ENCODE measurements around the gene SLC6A17. TPM values are rescaled to one million over a fixed set of nuclear protein-coding genes. Genes with fewer than 3 reads are reported as not detected.

SLC6A17 gene
- total RNA-seq, 4 donors from 2014 or later = under 0.01 to 1.7 (median 0.91) TPM

DNA sequence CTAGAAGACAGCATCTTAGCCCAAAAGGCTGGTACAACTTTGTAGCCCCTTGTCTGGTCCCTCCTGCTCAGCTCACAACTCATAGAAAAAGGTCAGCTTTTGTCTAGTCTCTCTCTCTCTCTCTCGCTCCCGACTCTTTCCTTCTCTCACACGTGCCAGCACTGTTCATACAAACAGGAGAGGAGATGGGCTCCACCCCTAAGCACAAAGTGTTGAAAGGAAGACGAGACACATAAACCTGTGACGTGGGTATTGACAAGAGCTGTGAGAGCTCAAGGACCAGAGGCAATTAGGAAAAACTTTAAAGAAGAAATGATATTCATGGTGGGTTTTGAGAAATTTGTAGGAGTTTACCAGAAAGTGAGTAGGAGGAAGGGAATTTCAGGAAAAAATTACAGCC is 36.3 kb downstream of the SLC6A17 start:
- TF ChIP-seq EP300 (IDR thresholded peaks at IDR 0.05) (no peak), POLR2AphosphoS5 (IDR thresholded peaks at IDR 0.05) (no peak), POLR2A (IDR thresholded peaks at IDR 0.05) (no peak)
- TF ChIP-seq, protein P1, sequence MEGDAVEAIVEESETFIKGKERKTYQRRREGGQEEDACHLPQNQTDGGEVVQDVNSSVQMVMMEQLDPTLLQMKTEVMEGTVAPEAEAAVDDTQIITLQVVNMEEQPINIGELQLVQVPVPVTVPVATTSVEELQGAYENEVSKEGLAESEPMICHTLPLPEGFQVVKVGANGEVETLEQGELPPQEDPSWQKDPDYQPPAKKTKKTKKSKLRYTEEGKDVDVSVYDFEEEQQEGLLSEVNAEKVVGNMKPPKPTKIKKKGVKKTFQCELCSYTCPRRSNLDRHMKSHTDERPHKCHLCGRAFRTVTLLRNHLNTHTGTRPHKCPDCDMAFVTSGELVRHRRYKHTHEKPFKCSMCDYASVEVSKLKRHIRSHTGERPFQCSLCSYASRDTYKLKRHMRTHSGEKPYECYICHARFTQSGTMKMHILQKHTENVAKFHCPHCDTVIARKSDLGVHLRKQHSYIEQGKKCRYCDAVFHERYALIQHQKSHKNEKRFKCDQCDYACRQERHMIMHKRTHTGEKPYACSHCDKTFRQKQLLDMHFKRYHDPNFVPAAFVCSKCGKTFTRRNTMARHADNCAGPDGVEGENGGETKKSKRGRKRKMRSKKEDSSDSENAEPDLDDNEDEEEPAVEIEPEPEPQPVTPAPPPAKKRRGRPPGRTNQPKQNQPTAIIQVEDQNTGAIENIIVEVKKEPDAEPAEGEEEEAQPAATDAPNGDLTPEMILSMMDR (IDR thresholded peaks at IDR 0.05) = no peak
- Histone ChIP-seq H3K36me3 (no peaks in the 10 kb centered on the region), H3K27ac (peak overlapping the region; percentile 60 to 83 (median 72)), H3K4me3 (no peak overlapping the region), H3K9me3 (no peaks in the 10 kb centered on the region), H3K4me1 (peaks cover 0 to 54% (median 27%) of the 10 kb centered on the region in 3 donors), H3K27me3 (no peaks in the 10 kb centered on the region)
- no peak for ATAC-seq
- 16 to 21% methylated on average over 2 to 4 of the region's 5 CpGs for WGBS, 2 donors (ENCODE audit: low coverage in 1 of 2)

DNA sequence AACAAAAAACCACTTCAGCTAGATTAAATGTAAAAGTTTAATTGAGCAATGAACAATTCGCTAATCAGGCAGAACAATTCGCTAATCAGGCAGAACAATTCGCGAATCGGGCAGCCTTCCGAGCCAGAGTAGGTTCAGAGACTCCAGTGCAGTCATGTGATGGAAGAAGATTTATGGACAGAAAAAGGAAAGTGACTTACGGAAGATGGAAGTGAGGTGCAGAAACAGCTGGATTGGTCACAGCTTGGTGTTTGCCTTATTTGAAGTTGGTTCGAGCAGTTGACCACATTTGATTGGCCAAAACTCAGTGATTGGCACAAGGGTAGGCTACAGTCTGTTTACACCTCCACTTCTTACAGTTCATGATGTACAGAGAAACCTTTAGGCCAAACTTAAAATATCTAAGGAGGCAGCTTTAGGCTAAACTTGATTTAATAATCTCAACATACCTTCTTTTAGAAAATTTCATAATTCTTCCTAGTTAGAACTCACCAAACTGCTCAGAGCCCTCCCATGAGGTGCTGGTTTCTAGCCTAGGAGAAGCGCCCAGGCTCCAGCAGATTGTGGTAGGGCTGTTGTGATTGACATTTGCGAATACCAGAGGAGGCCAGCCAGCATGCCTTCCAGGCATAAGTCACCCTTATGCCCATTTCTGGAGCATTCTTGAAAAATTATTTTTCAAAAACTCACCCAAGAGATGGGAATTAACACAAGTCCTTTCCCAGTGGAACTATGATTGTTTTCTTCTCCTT is 37.0 kb downstream of the SLC6A17 start:
- Histone ChIP-seq H3K4me3 (no peak overlapping the region), H3K9me3 (no peaks in the 10 kb centered on the region), H3K36me3 (no peaks in the 10 kb centered on the region), H3K4me1 (peaks cover 0 to 54% (median 27%) of the 10 kb centered on the region in 3 donors), H3K27me3 (no peaks in the 10 kb centered on the region), H3K27ac (peak overlapping the region; percentile 61 to 83 (median 72))
- 26 to 54% methylated on average over 4 to 10 of the region's 10 CpGs for WGBS, 2 donors (ENCODE audit: low coverage in 1 of 2)
- no peak for TF ChIP-seq EP300 (IDR thresholded peaks at IDR 0.05)
- peak; percentile 52 for TF ChIP-seq POLR2AphosphoS5 (IDR thresholded peaks at IDR 0.05)
- ATAC-seq = peak; percentile 84

DNA sequence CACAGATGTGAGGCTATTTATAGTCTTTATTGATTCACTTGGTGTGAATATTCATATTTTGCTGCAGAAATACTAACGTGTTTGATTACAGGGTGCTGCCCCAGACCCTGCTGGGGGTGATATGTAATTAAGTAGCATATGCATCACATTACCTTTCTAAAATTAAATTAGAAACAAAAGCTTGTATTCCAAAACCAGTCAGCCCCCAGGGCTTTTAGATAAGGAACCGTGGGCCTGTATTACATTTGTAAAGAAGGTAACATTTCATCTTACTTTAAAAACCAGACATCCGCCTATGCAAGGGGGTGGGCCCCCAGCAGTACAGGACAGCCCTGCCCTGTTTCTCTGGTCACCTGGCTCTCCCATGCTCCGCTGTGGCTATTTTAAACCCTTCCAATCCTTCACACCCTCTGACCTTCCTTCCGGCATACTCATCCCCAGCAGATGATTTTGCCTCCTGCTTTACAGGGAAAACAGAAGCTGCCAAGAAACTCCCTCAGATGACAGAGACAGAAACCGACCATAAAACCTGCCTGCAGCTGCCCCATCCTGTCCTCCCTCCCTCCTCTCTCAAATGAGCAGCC is 37.8 kb downstream of the SLC6A17 start:
- H3K27ac ChIP-seq = peak overlapping the region; percentile 61 to 83 (median 72)
- no peaks in the 10 kb centered on the region for H3K36me3 ChIP-seq
- peaks cover 0 to 54% (median 27%) of the 10 kb centered on the region in 3 donors for H3K4me1 ChIP-seq
- no peaks in the 10 kb centered on the region for H3K27me3 ChIP-seq
- TF ChIP-seq POLR2AphosphoS5 (IDR thresholded peaks at IDR 0.05) (no peak), POLR2A (IDR thresholded peaks at IDR 0.05) (no peak), EP300 (IDR thresholded peaks at IDR 0.05) (no peak)
- TF ChIP-seq, protein P1 (IDR thresholded peaks at IDR 0.05) = no peak
- no peak overlapping the region for H3K4me3 ChIP-seq
- peak; percentile 54 for ATAC-seq
- no peaks in the 10 kb centered on the region for H3K9me3 ChIP-seq
- 13 to 26% methylated on average over 6 of the region's 6 CpGs for WGBS, 2 donors (ENCODE audit: low coverage in 1 of 2)

DNA sequence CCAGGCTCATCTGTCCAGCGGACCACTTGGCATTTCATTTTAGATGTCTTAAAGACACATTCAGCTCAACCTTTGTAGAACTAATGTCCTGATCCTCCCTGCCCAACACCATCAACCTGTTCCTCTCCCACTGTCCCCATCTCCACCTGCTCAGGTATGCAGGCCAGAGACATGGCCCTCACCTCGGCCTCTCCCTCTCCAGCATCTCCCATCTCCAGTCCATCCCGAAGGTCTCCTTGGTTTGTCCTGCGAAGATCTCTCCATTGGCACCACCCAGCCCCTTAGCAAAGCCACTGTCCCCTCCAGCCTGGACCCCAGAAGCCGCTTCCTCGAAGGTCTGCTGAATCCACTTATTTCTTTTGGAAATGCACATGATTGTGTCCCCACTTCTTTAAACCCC is 38.9 kb downstream of the SLC6A17 start:
- Histone ChIP-seq H3K27me3 (no peaks in the 10 kb centered on the region), H3K36me3 (no peaks in the 10 kb centered on the region), H3K9me3 (no peaks in the 10 kb centered on the region), H3K4me1 (peaks cover 0 to 54% (median 27%) of the 10 kb centered on the region in 3 donors), H3K27ac (peak overlapping the region in 3 of 4 donors; percentile 67 to 83 (median 78)), H3K4me3 (no peak overlapping the region)
- TF ChIP-seq POLR2AphosphoS5 (IDR thresholded peaks at IDR 0.05) (no peak), EP300 (IDR thresholded peaks at IDR 0.05) (no peak), POLR2A (IDR thresholded peaks at IDR 0.05) (no peak)
- TF ChIP-seq, protein P1 (IDR thresholded peaks at IDR 0.05) = no peak
- no peak for ATAC-seq
- 83 to 92% methylated on average over 5 to 6 of the region's 6 CpGs for WGBS, 2 donors (ENCODE audit: low coverage in 1 of 2)

DNA sequence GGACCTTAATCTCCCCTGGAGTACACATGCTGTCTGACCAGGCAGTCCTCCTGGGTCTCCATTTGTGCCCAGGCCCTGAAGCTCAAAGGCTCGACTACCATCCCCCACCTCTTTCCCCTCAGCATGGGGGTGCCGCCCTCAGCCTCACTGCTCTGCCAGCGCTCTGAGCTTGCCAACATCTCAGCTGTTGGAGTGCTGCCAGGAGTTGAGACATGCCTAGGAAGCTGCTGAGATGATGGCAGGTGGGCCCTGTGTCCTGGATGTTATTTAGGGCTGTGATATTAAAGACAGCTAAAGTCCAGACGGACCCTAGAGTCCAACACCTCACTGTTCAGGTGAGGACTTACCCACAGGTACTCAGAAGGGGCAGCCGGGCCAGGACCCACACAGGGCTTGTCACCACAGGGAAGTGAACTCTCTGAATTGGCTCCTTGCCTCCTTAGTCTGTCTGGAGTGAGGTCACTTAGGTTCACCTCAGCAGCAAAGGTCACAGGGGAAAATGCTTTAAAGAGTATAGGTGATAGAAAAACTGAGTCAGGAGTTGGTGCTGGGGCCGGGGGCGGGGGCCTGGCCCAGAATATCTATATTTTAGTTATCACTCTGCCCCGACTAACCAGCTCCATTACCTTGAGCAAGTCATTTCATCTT is 40.1 kb downstream of the SLC6A17 start:
- TF ChIP-seq, protein P1 (IDR thresholded peaks at IDR 0.05) = no peak
- TF ChIP-seq POLR2AphosphoS5 (IDR thresholded peaks at IDR 0.05) = peak; percentile 40
- ATAC-seq = no peak
- Histone ChIP-seq H3K9me3 (no peaks in the 10 kb centered on the region), H3K4me3 (no peak overlapping the region), H3K27me3 (no peaks in the 10 kb centered on the region), H3K27ac (peak overlapping the region in 2 of 4 donors; percentile 67 to 78), H3K4me1 (peaks cover 0 to 53% (median 27%) of the 10 kb centered on the region in 3 donors), H3K36me3 (no peaks in the 10 kb centered on the region)
- WGBS, 2 donors (ENCODE audit: low coverage in 1 of 2) = 80 to 100% methylated on average over 1 to 3 of the region's 8 CpGs

Measured in gastroesophageal sphincter (tissue), 4 donors.